Liver (tissue), 3 donors: Measurements from ENCODE around the gene GRK5.
"Not testable (repeated sequence)": the region's sequence is repeated elsewhere in the genome, so short reads cannot be mapped to it uniquely, and the experiment has no call there.

Experiments
- EGR1 ChIP-seq, 2 donors: IDR thresholded peaks; 2 replicates each; pipeline ENCODE4 v1.6.1; 2016 to 2018; ENCODE audit warnings: antibody characterized with exemption in 2 of 2, low read depth in 2 of 2
- RAD21 ChIP-seq, 2 donors: IDR thresholded peaks; 2 replicates each; pipeline ENCODE4 v1.6.1; 2016; ENCODE audit warnings: antibody characterized with exemption in 2 of 2, mild to moderate bottlenecking in 2 of 2
- YY1 ChIP-seq: IDR thresholded peaks from 2 replicates; pipeline ENCODE4 v1.6.1; 2016; ENCODE audit warnings: antibody characterized with exemption, mild to moderate bottlenecking
- TF ChIP-seq, protein P1 (sequence below): fragments of 150-350 bp; IDR thresholded peaks from 2 replicates; pipeline ENCODE4 v1.5.1; 2017; ENCODE audit warnings: improper control_type of control experiment, low read depth, low read length; ENCODE audit not compliant: missing input control
- TF ChIP-seq, protein P2 (sequence below): IDR thresholded peaks from 2 replicates; pipeline ENCODE4 v1.6.1; 2016; ENCODE audit warnings: antibody characterized with exemption, mild to moderate bottlenecking
- TF ChIP-seq, protein P3 (sequence below): IDR thresholded peaks from 2 replicates; pipeline ENCODE4 v1.6.1; 2016; ENCODE audit warnings: antibody characterized with exemption
- donor health status: healthy.
- donor health status: healthy.

DNA sequence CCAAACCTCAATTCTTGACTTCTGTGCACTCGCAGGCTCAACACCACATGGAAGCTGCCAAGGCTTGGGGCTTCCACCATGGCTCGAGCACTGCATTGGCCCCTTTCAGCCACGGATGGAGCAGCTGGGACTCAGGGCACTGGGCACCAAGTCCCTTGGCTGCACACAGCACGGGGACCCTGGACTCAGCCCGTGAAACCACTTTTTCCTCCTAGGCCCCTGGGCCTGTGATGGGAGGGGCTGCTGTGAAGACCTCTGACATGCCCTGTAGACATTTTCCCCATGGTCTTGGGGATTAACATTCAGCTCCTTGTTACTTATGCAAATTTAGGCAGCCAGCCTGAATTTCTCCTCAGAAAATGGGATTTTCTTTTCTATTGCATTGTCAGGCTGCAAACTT is 227.6 kb downstream of the GRK5 start:
- TF ChIP-seq, protein P1, sequence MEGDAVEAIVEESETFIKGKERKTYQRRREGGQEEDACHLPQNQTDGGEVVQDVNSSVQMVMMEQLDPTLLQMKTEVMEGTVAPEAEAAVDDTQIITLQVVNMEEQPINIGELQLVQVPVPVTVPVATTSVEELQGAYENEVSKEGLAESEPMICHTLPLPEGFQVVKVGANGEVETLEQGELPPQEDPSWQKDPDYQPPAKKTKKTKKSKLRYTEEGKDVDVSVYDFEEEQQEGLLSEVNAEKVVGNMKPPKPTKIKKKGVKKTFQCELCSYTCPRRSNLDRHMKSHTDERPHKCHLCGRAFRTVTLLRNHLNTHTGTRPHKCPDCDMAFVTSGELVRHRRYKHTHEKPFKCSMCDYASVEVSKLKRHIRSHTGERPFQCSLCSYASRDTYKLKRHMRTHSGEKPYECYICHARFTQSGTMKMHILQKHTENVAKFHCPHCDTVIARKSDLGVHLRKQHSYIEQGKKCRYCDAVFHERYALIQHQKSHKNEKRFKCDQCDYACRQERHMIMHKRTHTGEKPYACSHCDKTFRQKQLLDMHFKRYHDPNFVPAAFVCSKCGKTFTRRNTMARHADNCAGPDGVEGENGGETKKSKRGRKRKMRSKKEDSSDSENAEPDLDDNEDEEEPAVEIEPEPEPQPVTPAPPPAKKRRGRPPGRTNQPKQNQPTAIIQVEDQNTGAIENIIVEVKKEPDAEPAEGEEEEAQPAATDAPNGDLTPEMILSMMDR = not testable (repeated sequence)
- not testable (repeated sequence) for TF ChIP-seq YY1; RAD21 (IDR thresholded peaks at IDR 0.05); EGR1 (IDR thresholded peaks at IDR 0.05; ENCODE audit: low read depth in 2 of 2)
- TF ChIP-seq, protein P2, sequence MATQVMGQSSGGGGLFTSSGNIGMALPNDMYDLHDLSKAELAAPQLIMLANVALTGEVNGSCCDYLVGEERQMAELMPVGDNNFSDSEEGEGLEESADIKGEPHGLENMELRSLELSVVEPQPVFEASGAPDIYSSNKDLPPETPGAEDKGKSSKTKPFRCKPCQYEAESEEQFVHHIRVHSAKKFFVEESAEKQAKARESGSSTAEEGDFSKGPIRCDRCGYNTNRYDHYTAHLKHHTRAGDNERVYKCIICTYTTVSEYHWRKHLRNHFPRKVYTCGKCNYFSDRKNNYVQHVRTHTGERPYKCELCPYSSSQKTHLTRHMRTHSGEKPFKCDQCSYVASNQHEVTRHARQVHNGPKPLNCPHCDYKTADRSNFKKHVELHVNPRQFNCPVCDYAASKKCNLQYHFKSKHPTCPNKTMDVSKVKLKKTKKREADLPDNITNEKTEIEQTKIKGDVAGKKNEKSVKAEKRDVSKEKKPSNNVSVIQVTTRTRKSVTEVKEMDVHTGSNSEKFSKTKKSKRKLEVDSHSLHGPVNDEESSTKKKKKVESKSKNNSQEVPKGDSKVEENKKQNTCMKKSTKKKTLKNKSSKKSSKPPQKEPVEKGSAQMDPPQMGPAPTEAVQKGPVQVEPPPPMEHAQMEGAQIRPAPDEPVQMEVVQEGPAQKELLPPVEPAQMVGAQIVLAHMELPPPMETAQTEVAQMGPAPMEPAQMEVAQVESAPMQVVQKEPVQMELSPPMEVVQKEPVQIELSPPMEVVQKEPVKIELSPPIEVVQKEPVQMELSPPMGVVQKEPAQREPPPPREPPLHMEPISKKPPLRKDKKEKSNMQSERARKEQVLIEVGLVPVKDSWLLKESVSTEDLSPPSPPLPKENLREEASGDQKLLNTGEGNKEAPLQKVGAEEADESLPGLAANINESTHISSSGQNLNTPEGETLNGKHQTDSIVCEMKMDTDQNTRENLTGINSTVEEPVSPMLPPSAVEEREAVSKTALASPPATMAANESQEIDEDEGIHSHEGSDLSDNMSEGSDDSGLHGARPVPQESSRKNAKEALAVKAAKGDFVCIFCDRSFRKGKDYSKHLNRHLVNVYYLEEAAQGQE = not testable (repeated sequence)
- TF ChIP-seq, protein P3, sequence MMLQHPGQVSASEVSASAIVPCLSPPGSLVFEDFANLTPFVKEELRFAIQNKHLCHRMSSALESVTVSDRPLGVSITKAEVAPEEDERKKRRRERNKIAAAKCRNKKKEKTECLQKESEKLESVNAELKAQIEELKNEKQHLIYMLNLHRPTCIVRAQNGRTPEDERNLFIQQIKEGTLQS = not testable (repeated sequence)
